H9 (cell line): ENCODE data around the gene ARHGAP15. TPM values are rescaled to one million over a fixed set of nuclear protein-coding genes. Genes with fewer than 3 reads are reported as not detected.

Experiments used
- DNase-seq: peaks from one replicate; pipeline ENCODE4 v3.0.0-alpha.2; 2017
- H2AFZ ChIP-seq: one replicate; pipeline ENCODE4 v1.6.1; 2013; ENCODE audit warnings: mild to moderate bottlenecking, low read length, control low read depth, moderate library complexity
- H2AK5ac ChIP-seq: 2 replicates; pipeline ENCODE4 v1.6.1; 2013; ENCODE audit warnings: low read length, control low read depth, mixed read lengths; ENCODE audit not compliant: insufficient read length
- H2BK120ac ChIP-seq: one replicate; pipeline ENCODE4 v1.6.1; 2013; ENCODE audit warnings: low read depth, mild to moderate bottlenecking, low read length, control low read depth, inconsistent platforms; ENCODE audit not compliant: poor library complexity, severe bottlenecking
- H2BK12ac ChIP-seq: 2 replicates; pipeline ENCODE4 v1.6.1; 2013; ENCODE audit warnings: low read length, control low read depth, mixed read lengths, low read depth; ENCODE audit not compliant: insufficient read length
- H2BK15ac ChIP-seq: 2 replicates; pipeline ENCODE4 v1.6.1; 2013; ENCODE audit warnings: low read depth, low read length, control low read depth
- H2BK20ac ChIP-seq: one replicate; pipeline ENCODE4 v1.6.1; 2013; ENCODE audit warnings: low read depth, mild to moderate bottlenecking, low read length, control low read depth, inconsistent platforms; ENCODE audit not compliant: poor library complexity, severe bottlenecking
- H2BK5ac ChIP-seq: 2 replicates; pipeline ENCODE4 v1.6.1; 2013; ENCODE audit warnings: low read length, control low read depth, mixed read lengths; ENCODE audit not compliant: insufficient read length
- H3K14ac ChIP-seq: 2 replicates; pipeline ENCODE4 v1.6.1; 2013; ENCODE audit warnings: low read length, control low read depth; ENCODE audit not compliant: insufficient read depth
- H3K18ac ChIP-seq: 2 replicates; pipeline ENCODE4 v1.6.1; 2013; ENCODE audit warnings: low read depth, mild to moderate bottlenecking, mixed read lengths, low read length, control low read depth; ENCODE audit not compliant: insufficient read length
- H3K23ac ChIP-seq: 2 replicates; pipeline ENCODE4 v1.6.1; 2013; ENCODE audit warnings: low read length, control low read depth, mixed read lengths, low read depth; ENCODE audit not compliant: insufficient read length
- H3K23me2 ChIP-seq: 2 replicates; pipeline ENCODE4 v1.6.1; 2013; ENCODE audit warnings: low read depth, mild to moderate bottlenecking, mixed read lengths, low read length, control low read depth; ENCODE audit not compliant: insufficient read length, poor library complexity, severe bottlenecking
- H3K27ac ChIP-seq: 2 replicates; pipeline ENCODE4 v1.5.1; 2013; ENCODE audit warnings: low read length, control low read depth, mixed read lengths, low read depth; ENCODE audit not compliant: insufficient read length
- H3K27me3 ChIP-seq: 2 replicates; pipeline ENCODE4 v1.6.1; 2013; ENCODE audit warnings: low read length, control low read depth, inconsistent platforms; ENCODE audit not compliant: insufficient read depth
- H3K4ac ChIP-seq: 2 replicates; pipeline ENCODE4 v1.6.1; 2013; ENCODE audit warnings: low read depth, mild to moderate bottlenecking, control low read depth, inconsistent platforms, low read length, moderate library complexity
- H3K4me1 ChIP-seq: 2 replicates; pipeline ENCODE4 v1.6.1; 2013; ENCODE audit warnings: low read length, control low read depth, inconsistent platforms; ENCODE audit not compliant: insufficient read depth
- H3K4me2 ChIP-seq: 2 replicates; pipeline ENCODE4 v1.6.1; 2013; ENCODE audit warnings: low read length, control low read depth, mixed read lengths; ENCODE audit not compliant: insufficient read length, insufficient read depth
- H3K56ac ChIP-seq: 2 replicates; pipeline ENCODE4 v1.6.1; 2013; ENCODE audit warnings: low read depth, mild to moderate bottlenecking, mixed read lengths, low read length, control low read depth; ENCODE audit not compliant: insufficient read length
- H3K79me1 ChIP-seq: 2 replicates; pipeline ENCODE4 v1.6.1; 2013; ENCODE audit warnings: low read depth, mild to moderate bottlenecking, moderate library complexity, low read length, control low read depth, inconsistent platforms; ENCODE audit not compliant: insufficient read depth, poor library complexity, severe bottlenecking
- H3K79me2 ChIP-seq: 2 replicates; pipeline ENCODE4 v1.6.1; 2013; ENCODE audit warnings: low read length, control low read depth, inconsistent platforms; ENCODE audit not compliant: insufficient read depth
- H3K9ac ChIP-seq: 2 replicates; pipeline ENCODE4 v1.6.1; 2013; ENCODE audit warnings: low read length, control low read depth, mixed read lengths; ENCODE audit not compliant: insufficient read length; ENCODE audit errors: extremely low read depth
- H3K9me3 ChIP-seq: one replicate; pipeline ENCODE4 v1.6.1; 2013; ENCODE audit warnings: low read depth, low read length, inconsistent platforms; ENCODE audit not compliant: control insufficient read depth
- H3T11ph ChIP-seq: one replicate; pipeline ENCODE4 v1.6.1; 2013; ENCODE audit warnings: mild to moderate bottlenecking, low read length, control low read depth, inconsistent platforms
- H4K20me1 ChIP-seq: one replicate; pipeline ENCODE4 v1.6.1; 2013; ENCODE audit not compliant: control insufficient read depth, insufficient read length, insufficient read depth
- H4K5ac ChIP-seq: 2 replicates; pipeline ENCODE4 v1.6.1; 2013; ENCODE audit warnings: low read depth, mild to moderate bottlenecking, mixed read lengths, low read length, control low read depth; ENCODE audit not compliant: insufficient read length
- H4K8ac ChIP-seq: replicated peaks from 2 replicates; pipeline ENCODE4 v1.6.1; 2013; ENCODE audit warnings: low read length, control low read depth, mixed read lengths, low read depth; ENCODE audit not compliant: insufficient read length
- H4K91ac ChIP-seq: 2 replicates; pipeline ENCODE4 v1.6.1; 2013; ENCODE audit warnings: low read depth, mild to moderate bottlenecking, moderate library complexity, mixed read lengths, low read length, control low read depth; ENCODE audit not compliant: insufficient read length
- H3K27ac Mint-ChIP-seq, 3 experiments: 2 replicates in 2 of 3; 3 replicates in 1 of 3; pipeline ENCODE4 v1.8.0; 2020 to 2021; ENCODE audit warnings: mixed read lengths in 3 of 3, mild to moderate bottlenecking in 1 of 3, moderate library complexity in 1 of 3
- H3K27me3 Mint-ChIP-seq: 2 replicates; pipeline ENCODE4 v1.8.0; 2021; ENCODE audit warnings: low read depth, mild to moderate bottlenecking, moderate library complexity, mixed read lengths
- H3K36me3 Mint-ChIP-seq, 3 experiments: 2 replicates in 2 of 3; 3 replicates in 1 of 3; pipeline ENCODE4 v1.8.0; 2020 to 2021; ENCODE audit warnings: low read depth in 3 of 3, mixed read lengths in 3 of 3; ENCODE audit not compliant: insufficient read depth in 1 of 3
- H3K4me1 Mint-ChIP-seq, 2 experiments: 2 replicates each; pipeline ENCODE4 v1.8.0; 2020; ENCODE audit warnings: mixed read lengths in 2 of 2
- H3K4me3 Mint-ChIP-seq, 2 experiments: 2 replicates in 1 of 2; 3 replicates in 1 of 2; pipeline ENCODE4 v1.8.0; 2020 to 2021; ENCODE audit warnings: mild to moderate bottlenecking in 2 of 2, mixed read lengths in 2 of 2, moderate library complexity in 1 of 2
- H3K9me3 Mint-ChIP-seq, 2 experiments: 2 replicates in 1 of 2; 3 replicates in 1 of 2; pipeline ENCODE4 v1.8.0; 2020; ENCODE audit warnings: mild to moderate bottlenecking in 2 of 2, mixed read lengths in 2 of 2, moderate library complexity in 1 of 2
- total RNA-seq: library from RNA; stranded (reverse); gene quantifications from 2 replicates; pipeline ENCODE4 v1.2.1, GENCODE V29; 2021
- TF ChIP-seq, protein P1 (sequence below): fragments of 200-600 bp; sonication (generic); conservative IDR thresholded peaks from 3 replicates; pipeline ENCODE4 v1.8.0; 2021; ENCODE audit warnings: antibody characterized with exemption, mild to moderate bottlenecking

The ARHGAP15 gene
- total RNA-seq, 1 experiment from 2014 or later = not detected

DNA sequence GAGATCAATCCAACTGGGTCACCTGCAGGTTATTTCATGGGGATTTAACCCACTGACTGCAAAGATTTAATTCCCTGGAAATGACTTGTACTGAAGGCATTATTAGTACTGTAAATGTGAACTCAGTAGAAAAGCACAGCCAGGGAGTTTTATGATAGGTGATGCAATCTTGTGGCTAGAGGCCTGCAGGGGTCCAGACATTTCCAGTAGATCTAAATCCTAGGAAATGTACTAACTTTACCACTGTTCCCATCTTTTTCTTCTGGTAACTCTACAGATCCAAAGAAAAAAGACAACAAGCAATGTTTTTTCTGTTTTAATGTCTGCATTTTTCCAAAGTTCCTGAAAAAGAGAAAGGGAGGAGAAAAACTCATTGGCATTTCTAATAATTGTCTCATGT lies 500.1 kb downstream of the ARHGAP15 start:
- no peak overlapping the region for H3K23ac ChIP-seq
- H3K4me2 ChIP-seq = no peak overlapping the region
- no peaks in the 10 kb centered on the region for H4K20me1 ChIP-seq
- TF ChIP-seq, protein P1, sequence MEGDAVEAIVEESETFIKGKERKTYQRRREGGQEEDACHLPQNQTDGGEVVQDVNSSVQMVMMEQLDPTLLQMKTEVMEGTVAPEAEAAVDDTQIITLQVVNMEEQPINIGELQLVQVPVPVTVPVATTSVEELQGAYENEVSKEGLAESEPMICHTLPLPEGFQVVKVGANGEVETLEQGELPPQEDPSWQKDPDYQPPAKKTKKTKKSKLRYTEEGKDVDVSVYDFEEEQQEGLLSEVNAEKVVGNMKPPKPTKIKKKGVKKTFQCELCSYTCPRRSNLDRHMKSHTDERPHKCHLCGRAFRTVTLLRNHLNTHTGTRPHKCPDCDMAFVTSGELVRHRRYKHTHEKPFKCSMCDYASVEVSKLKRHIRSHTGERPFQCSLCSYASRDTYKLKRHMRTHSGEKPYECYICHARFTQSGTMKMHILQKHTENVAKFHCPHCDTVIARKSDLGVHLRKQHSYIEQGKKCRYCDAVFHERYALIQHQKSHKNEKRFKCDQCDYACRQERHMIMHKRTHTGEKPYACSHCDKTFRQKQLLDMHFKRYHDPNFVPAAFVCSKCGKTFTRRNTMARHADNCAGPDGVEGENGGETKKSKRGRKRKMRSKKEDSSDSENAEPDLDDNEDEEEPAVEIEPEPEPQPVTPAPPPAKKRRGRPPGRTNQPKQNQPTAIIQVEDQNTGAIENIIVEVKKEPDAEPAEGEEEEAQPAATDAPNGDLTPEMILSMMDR = no peak
- H2BK20ac ChIP-seq = no peak overlapping the region
- no peak overlapping the region for H3K27ac Mint-ChIP-seq
- no peaks in the 10 kb centered on the region for H3K4me1 Mint-ChIP-seq
- H3K4me3 Mint-ChIP-seq = no peak overlapping the region
- DNase-seq = no peak
- H3K9me3 ChIP-seq = no peaks in the 10 kb centered on the region
- H4K91ac ChIP-seq = no peak overlapping the region
- no peaks in the 10 kb centered on the region for H3K79me1 ChIP-seq
- no peak overlapping the region for H4K5ac ChIP-seq
- H3K23me2 ChIP-seq = no peaks in the 10 kb centered on the region
- no peak overlapping the region for H3T11ph ChIP-seq
- H2BK5ac ChIP-seq = no peak overlapping the region
- peaks cover 3 to 6% of the 10 kb centered on the region in 2 experiments; a peak in 2 of 5 replicates for H3K9me3 Mint-ChIP-seq
- no peaks in the 10 kb centered on the region for H3K79me2 ChIP-seq
- H3K56ac ChIP-seq = no peak overlapping the region
- H3K4me1 ChIP-seq = no peaks in the 10 kb centered on the region
- peaks cover 0 to 3% (median 0%) of the 10 kb centered on the region in 3 experiments; a peak in 2 of 7 replicates for H3K36me3 Mint-ChIP-seq
- no peaks in the 10 kb centered on the region for H3K27me3 Mint-ChIP-seq
- no peak overlapping the region for H2BK120ac ChIP-seq
- no peak overlapping the region for H2BK15ac ChIP-seq
- H3K4ac ChIP-seq = no peak overlapping the region
- H4K8ac ChIP-seq = no peak overlapping the region
- H3K27me3 ChIP-seq = no peaks in the 10 kb centered on the region
- no peak overlapping the region for H2BK12ac ChIP-seq
- no peak overlapping the region for H3K18ac ChIP-seq
- H3K14ac ChIP-seq = no peak overlapping the region
- no peak overlapping the region for H2AK5ac ChIP-seq
- no peak overlapping the region for H2AFZ ChIP-seq
- H3K27ac ChIP-seq = no peak overlapping the region
- no peak overlapping the region for H3K9ac ChIP-seq
